Sigmoid colon (tissue), 7 donors: ENCODE data around the gene RAB15. TPM values are rescaled to one million over a fixed set of nuclear protein-coding genes. Genes with fewer than 3 reads are reported as not detected.

Experiments
- DNase-seq: peaks from one replicate; pipeline ENCODE4 v3.0.0-alpha.2; 2019
- H3K27ac ChIP-seq, 4 donors: fragments of 200-600 bp; sonication (generic); one replicate each; pipeline ENCODE4 v1.5.1; 2016 to 2019; ENCODE audit warnings: mild to moderate bottlenecking in 1 of 4
- H3K27me3 ChIP-seq, 3 donors: fragments of 200-600 bp; sonication (generic); one replicate each; pipeline ENCODE4 v1.5.1; 2019; ENCODE audit warnings: mild to moderate bottlenecking in 1 of 3
- H3K36me3 ChIP-seq, 4 donors: fragments of 200-600 bp; sonication (generic); one replicate each; pipeline ENCODE4 v1.5.1; 2016 to 2019
- H3K4me1 ChIP-seq, 4 donors: fragments of 200-600 bp; sonication (generic); one replicate each; pipeline ENCODE4 v1.5.1; 2017 to 2019
- H3K4me3 ChIP-seq, 4 donors: fragments of 200-600 bp; sonication (generic); one replicate each; pipeline ENCODE4 v1.5.1; 2017 to 2019; ENCODE audit warnings: mild to moderate bottlenecking in 2 of 4, moderate library complexity in 1 of 4
- H3K9me3 ChIP-seq, 4 donors: fragments of 200-600 bp in 3 of 4; sonication (generic) in 3 of 4; one replicate each; pipeline versions ENCODE4 v1.5.1 to v1.6.1; 2013 to 2019
- CTCF ChIP-seq, 4 experiments: fragments of 450-650 bp in 3 of 4; fragments of 200-600 bp in 1 of 4; IDR thresholded peaks; one replicate each; pipeline ENCODE4 v1.5.1; 2016 to 2019; ENCODE audit warnings: antibody characterized with exemption in 4 of 4, mild to moderate bottlenecking in 3 of 4, moderate library complexity in 2 of 4
- EP300 ChIP-seq, 4 donors: sonication (generic); formaldehyde crosslinking; IDR thresholded peaks; one replicate each; pipeline ENCODE4 v1.6.1; 2017; ENCODE audit warnings: antibody characterized with exemption in 4 of 4
- POLR2A ChIP-seq, 2 donors: fragments of 450-650 bp; IDR thresholded peaks; one replicate each; pipeline ENCODE4 v1.6.1; 2016; ENCODE audit warnings: antibody characterized with exemption in 2 of 2, mild to moderate bottlenecking in 2 of 2, moderate library complexity in 2 of 2
- POLR2AphosphoS5 ChIP-seq, 4 donors: sonication (generic); formaldehyde crosslinking; IDR thresholded peaks; one replicate each; pipeline ENCODE4 v1.6.1; 2017; ENCODE audit warnings: antibody characterized with exemption in 4 of 4
- WGBS, 2 donors: extraction: QIAGEN DNeasy Blood & Tissue Kit; methylation state at CpG; one replicate each; pipeline ENCODE4 v1.1.7; 2013; 5-methylcytosine and 5-hydroxymethylcytosine counted together
- intact Hi-C: fragments of 100-400 bp; cut with DNase I; formaldehyde crosslinking; loops from one replicate; pipeline ENCODE4 v1.15.1; 2023
- polyA plus RNA-seq, 3 donors: library from polyadenylated mRNA; stranded (reverse); fragments of 200-250 nt; gene quantifications; one replicate each; pipeline ENCODE4 v1.2.3, GENCODE V29; 2013
- total RNA-seq, 4 donors: library from RNA; depleted of rRNA; stranded (reverse); fragments of >200 nt; gene quantifications; one replicate each; pipeline ENCODE4 v1.1.0, GENCODE V29; 2016
- donor health status: healthy with polysubstance abuse.
- donor health status: Bipolar disorder and iron deficiency.
- donor health status: healthy.

Gene RAB15
- total and polyA plus RNA-seq, 7 donors, result 1.8 to 31.8 (median 11.6) TPM

GRCh38 chr14:64974563-64974962, 2.4 kb upstream of the RAB15 start:
- H3K27ac ChIP-seq, result no peak overlapping the region
- intact Hi-C loops, result no loop called here
- DNase-seq, result no peak
- TF ChIP-seq POLR2A (IDR thresholded peaks at IDR 0.05) (no peak), POLR2AphosphoS5 (IDR thresholded peaks at IDR 0.05) (no peak), CTCF (IDR thresholded peaks at IDR 0.05) (no peak), EP300 (IDR thresholded peaks at IDR 0.05) (no peak)
- H3K9me3 ChIP-seq, result no peaks in the 10 kb centered on the region
- H3K36me3 ChIP-seq, result no peaks in the 10 kb centered on the region
- 83 to 92% methylated on average over 8 of the region's 8 CpGs for whole genome bisulfite sequencing, 2 donors
- H3K27me3 ChIP-seq, result no peaks in the 10 kb centered on the region
- no peak overlapping the region for H3K4me3 ChIP-seq
- H3K4me1 ChIP-seq, result peaks cover 0 to 18% (median 14%) of the 10 kb centered on the region in 4 donors

GRCh38 chr14:64973826-64974225, 1.7 kb upstream of the RAB15 start:
- Histone ChIP-seq H3K36me3 (no peaks in the 10 kb centered on the region), H3K27ac (no peak overlapping the region), H3K4me1 (peaks cover 0 to 18% (median 14%) of the 10 kb centered on the region in 4 donors), H3K4me3 (no peak overlapping the region), H3K9me3 (no peaks in the 10 kb centered on the region), H3K27me3 (no peaks in the 10 kb centered on the region)
- TF ChIP-seq POLR2AphosphoS5 (IDR thresholded peaks at IDR 0.05) (no peak), EP300 (IDR thresholded peaks at IDR 0.05) (no peak), POLR2A (IDR thresholded peaks at IDR 0.05) (no peak), CTCF (IDR thresholded peaks at IDR 0.05) (no peak)
- DNase-seq, result no peak
- intact Hi-C loops, result no loop called here
- WGBS, 2 donors, result 95 to 98% methylated on average over 9 of the region's 9 CpGs

- Histone ChIP-seq H3K27ac (no peak overlapping the region), H3K36me3 (no peaks in the 10 kb centered on the region), H3K4me1 (peaks cover 0 to 18% (median 14%) of the 10 kb centered on the region in 4 donors), H3K27me3 (no peaks in the 10 kb centered on the region), H3K4me3 (no peak overlapping the region), H3K9me3 (no peaks in the 10 kb centered on the region)
- 19 to 65% methylated on average over 8 of the region's 8 CpGs for WGBS, 2 donors
- intact Hi-C loops, result no loop called here
- TF ChIP-seq EP300 (IDR thresholded peaks at IDR 0.05) (no peak), CTCF (IDR thresholded peaks at IDR 0.05) (no peak), POLR2AphosphoS5 (IDR thresholded peaks at IDR 0.05) (no peak), POLR2A (IDR thresholded peaks at IDR 0.05) (no peak)
- DNase-seq, result no peak
These were observed 898 bp upstream of the RAB15 start for GRCh38 chr14:64973026-64973442.

GRCh38 chr14:64971491-64971942, 619 bp downstream of the RAB15 start:
- H3K27ac ChIP-seq, result peak overlapping the region in 2 of 4 donors; percentile 23 to 62
- intact Hi-C loops, result no loop called here
- H3K9me3 ChIP-seq, result no peaks in the 10 kb centered on the region
- peak overlapping the region; percentile 56 to 83 (median 76) for H3K4me3 ChIP-seq
- no peak for TF ChIP-seq POLR2AphosphoS5 (IDR thresholded peaks at IDR 0.05)
- TF ChIP-seq CTCF (IDR thresholded peaks at IDR 0.05), result no peak
- TF ChIP-seq EP300 (IDR thresholded peaks at IDR 0.05), result no peak
- no peak for TF ChIP-seq POLR2A (IDR thresholded peaks at IDR 0.05)
- H3K36me3 ChIP-seq, result no peaks in the 10 kb centered on the region
- H3K27me3 ChIP-seq, result no peaks in the 10 kb centered on the region
- 1 to 4% methylated on average over 31 of the region's 31 CpGs for WGBS, 2 donors
- H3K4me1 ChIP-seq, result peaks cover 0 to 18% (median 14%) of the 10 kb centered on the region in 4 donors
- no peak for DNase-seq
